ENCODE results near the gene YPEL1. TPM values are rescaled to one million over a fixed set of nuclear protein-coding genes. Genes with fewer than 3 reads are reported as not detected.
"Not testable (repeated sequence)": the region's sequence is repeated elsewhere in the genome, so short reads cannot be mapped to it uniquely, and the experiment has no call there.

The YPEL1 gene
- total RNA-seq, 1 donor from 2014 or later = 7.9 TPM

- intact Hi-C loops (cut with micrococcal nuclease) = no loop called here
Measured at GRCh38 chr22:21725956-21726649, 9.5 kb downstream of the YPEL1 start.

DNA sequence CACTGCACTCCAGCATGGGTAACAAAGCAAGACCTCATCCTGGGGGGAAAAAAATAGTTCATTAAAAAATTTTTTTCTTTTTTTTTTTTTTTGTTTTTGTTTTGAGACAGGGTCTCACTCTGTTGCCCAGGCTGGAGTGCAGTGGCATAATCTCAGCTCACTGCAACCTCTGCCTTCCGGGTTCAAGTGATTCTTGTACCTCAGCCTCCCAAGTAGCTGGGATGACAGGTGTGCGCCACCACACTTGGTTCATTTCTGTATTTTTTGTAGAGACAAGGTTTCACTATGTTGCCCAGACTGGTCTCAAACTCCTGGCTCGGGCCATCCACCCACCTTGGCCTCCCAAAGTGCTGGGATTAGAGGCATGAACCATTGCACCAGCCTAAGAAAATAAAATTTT is 11.1 kb downstream of the YPEL1 start:
- intact Hi-C loops (cut with micrococcal nuclease) = not testable (repeated sequence)

DNA sequence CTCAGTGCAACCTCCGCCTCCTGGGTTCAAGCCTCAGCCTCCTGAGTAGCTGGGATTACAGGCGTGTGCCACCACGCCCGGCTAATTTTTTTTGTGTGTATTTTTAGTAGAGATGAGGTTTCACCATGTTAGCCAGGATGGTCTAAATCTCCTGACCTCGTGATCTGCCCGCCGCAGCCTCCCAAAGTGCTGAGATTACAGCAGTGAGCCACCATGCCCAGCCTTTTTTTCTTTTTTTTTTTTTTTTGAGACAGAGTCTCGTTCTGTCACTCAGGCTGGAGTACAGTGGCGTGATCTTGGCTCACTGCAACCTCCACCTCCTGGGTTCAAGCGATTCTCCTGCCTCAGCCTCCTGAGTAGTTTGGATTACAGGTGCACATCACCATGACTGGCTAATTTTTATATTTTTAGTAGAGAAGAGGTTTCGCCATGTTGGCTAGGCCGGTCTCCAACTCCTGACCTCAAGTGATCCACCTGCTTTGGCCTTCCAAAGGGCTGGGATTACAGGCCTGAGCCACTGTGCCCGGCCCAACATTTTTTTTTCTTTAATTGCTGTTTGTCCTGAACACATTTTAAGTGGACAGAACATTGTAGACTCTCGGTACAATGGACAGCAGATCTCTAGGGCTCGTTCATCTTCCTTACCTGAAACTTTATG is 14.3 kb downstream of the YPEL1 start:
- intact Hi-C loops (cut with micrococcal nuclease) = not testable (repeated sequence)

DNA sequence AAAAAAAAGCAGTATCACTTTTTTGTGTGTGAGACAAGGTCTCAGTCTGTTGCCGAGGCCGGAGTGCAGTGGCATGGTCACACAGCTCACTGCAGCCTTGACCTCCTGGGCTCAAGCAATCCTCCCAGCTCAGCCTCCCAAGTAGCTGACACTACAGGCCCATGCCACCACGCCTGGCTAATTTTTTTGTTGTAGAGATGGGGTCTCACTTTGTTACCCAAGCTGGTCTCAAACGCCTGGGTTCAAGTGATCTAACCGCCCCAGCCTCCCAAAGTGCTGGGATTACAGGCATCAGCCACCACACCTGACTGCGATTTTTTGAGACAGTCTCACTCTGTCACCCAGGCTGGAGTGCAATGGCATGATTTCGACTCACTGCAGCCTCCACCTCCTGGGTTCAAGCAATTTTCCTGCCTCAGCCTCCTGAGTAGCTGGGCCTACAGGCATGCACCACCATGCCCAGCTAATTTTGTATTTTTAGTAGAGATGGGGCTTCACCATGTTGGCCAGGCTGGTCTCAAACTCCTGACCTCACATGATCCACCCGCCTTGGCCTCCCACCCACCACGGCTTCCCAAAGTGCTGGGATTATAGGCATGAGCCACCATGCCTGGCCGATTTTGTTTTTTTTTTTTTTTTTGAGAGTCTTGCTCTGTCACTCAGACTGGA is 15.3 kb downstream of the YPEL1 start:
- intact Hi-C loops (cut with micrococcal nuclease) = not testable (repeated sequence)

- intact Hi-C loops (cut with micrococcal nuclease) = no loop called here
Measured at GRCh38 chr22:21719024-21719423, 16.6 kb downstream of the YPEL1 start.

- intact Hi-C loops (cut with micrococcal nuclease) = no loop called here
Measured at GRCh38 chr22:21718499-21718898, 17.1 kb downstream of the YPEL1 start.

GRCh38 chr22:21716395-21717122 is 19.0 kb downstream of the YPEL1 start:
- intact Hi-C loops (cut with micrococcal nuclease) = not testable (repeated sequence)

GRCh38 chr22:21714786-21715185 is 20.8 kb downstream of the YPEL1 start:
- intact Hi-C loops (cut with micrococcal nuclease) = loop anchor here (5.0 kb wide), 1 partner anchor 153 kb away; the partner anchor contains the start of gene MAPK1

DNA sequence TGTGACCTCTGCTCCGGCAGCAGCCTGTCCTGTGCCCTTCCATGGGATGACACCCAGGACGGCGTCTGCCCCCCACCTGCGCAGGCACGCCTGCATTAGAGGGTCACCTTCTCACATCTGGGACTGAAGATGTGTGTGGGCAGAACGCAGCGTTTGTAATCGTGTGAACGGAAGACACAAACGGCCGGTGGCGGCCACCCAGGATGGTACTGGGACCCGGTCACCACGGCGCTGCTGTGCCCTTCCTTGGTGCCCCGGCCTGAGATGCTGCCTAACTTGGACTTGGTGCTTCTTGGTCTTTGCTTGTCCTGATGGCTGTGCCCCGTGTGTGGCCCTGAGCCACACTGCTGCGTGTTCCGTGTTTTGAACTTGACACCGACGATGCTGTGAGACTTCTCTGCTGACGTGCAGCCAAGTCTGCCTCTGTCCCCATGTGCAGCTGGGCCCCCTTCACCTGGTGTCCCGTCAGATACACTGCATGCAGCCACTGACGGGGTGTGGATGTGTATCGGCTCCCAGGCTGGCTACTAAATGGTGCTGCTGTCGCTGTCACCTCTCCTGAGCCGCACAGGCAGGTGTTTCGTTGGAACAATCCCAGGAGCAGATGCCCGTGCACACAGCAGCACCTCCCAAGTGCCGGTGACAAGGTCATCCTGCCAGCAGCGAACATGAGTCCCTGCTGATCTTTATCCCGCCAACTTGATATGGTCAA is 21.4 kb downstream of the YPEL1 start:
- intact Hi-C loops (cut with micrococcal nuclease) = loop anchor here (5.0 kb wide), 1 partner anchor 153 kb away; the partner anchor contains the start of gene MAPK1

- intact Hi-C loops (cut with micrococcal nuclease) = loop anchor here (1.0 to 5.0 kb wide), 4 partner anchors 21 to 239 kb away; partner anchors contain the start of genes MAPK1, PPM1F and YPEL1
Measured at GRCh38 chr22:21713428-21714058, 22.1 kb downstream of the YPEL1 start.

DNA sequence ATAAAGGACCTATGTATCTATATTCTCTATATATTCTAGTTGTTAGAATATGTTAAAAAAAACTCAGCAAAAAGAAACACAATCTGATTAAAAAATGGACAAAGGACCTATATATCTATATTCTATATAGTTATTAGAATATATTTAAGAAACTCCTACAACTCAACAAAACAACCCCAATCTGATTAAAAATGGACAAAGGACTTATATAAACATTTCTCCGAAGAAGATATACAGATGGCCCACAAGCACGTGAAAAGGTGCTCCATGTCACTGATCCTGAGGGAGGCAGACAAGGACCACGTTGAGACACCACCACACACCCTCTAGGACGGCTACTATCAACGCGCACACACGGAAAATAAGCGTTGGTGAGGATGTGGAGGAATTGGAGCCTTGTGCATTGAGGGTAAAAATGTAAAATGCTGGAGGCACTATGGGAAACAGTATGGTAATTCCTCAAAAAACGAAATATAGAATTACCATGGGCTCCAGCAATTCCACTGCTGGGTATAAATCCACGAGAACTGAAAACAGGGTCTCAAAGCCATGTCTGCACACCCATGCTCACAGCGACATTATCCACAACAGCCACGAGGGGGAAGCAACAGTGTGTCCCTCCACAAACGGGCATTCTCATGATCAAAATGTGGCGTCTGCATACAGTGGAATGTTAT is 22.7 kb downstream of the YPEL1 start:
- intact Hi-C loops (cut with micrococcal nuclease) = loop anchor here (1.0 to 5.0 kb wide), 4 partner anchors 22 to 239 kb away; partner anchors contain the start of genes MAPK1, PPM1F and YPEL1

DNA sequence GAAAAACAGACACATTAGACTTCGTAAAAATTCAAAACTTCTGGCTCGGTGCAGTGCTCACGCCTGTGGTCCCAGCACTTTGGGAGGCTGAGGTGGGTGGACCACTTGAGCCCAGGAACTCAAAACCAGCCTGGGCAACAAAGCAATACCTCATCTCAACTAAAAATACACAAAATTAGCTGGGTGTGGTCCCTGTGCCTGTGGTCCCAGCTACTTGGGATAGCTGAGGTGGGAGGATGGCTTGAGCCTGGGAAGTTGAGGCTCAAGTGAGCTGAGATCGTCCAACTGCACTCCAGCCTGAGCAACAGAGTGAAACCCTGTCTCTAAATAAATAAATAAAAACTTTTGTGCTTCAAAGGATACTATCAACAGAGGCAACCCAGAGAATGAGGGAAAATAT is 23.7 kb downstream of the YPEL1 start:
- intact Hi-C loops (cut with micrococcal nuclease) = loop anchor here (2.0 to 5.0 kb wide), 2 partner anchors 23 to 155 kb away; partner anchors contain the start of genes MAPK1 and YPEL1

- intact Hi-C loops (cut with micrococcal nuclease) = loop anchor here (5.0 kb wide), 1 partner anchor 157 kb away; the partner anchor contains the start of gene MAPK1
Measured at GRCh38 chr22:21710156-21710555, 25.4 kb downstream of the YPEL1 start.

GRCh38 chr22:21709688-21710087 is 25.9 kb downstream of the YPEL1 start:
- intact Hi-C loops (cut with micrococcal nuclease) = loop anchor here (5.0 kb wide), 1 partner anchor 158 kb away; the partner anchor contains the start of gene MAPK1

DNA sequence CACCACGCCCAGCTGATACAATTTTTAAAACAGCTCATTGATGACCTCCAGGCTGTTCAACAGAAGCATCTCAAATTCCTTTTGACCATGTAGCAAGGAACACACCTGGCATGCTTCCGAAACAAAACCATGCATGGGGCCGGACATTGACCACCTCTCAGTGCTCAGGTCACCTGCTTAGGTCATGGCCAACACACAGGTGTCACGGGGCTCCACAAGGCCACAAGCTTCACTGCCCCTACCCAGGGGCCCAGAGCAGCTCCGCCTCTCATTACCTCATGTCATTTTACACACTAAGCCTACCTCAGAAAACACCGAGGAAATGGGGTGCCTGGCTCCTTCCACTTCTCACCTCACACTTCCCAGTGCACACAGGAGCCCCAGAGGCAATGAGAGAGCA is 26.6 kb downstream of the YPEL1 start:
- intact Hi-C loops (cut with micrococcal nuclease) = no loop called here

DNA sequence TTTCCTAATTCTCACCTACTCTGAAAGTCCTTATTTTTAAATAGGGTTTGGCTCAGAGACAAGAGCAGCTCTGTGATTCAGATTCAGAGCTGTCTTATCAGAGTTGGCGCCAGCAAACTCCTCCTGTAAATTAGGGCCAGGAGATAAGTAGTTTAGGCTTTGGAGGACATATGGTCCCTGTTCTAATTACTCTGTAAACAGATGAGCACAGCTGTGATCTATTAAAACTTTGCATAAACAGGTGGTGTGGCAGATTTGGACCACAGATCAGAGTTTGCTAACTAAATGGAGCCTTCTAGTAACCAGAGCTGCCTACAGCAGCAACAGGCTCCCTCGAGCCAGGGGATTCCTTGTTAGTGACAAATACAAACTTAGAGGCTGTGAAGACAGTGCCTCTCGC is 27.9 kb downstream of the YPEL1 start:
- intact Hi-C loops (cut with micrococcal nuclease) = no loop called here

GRCh38 chr22:21703684-21704316 is 31.8 kb downstream of the YPEL1 start:
- intact Hi-C loops (cut with micrococcal nuclease) = no loop called here

- intact Hi-C loops (cut with micrococcal nuclease) = no loop called here
Measured at GRCh38 chr22:21702700-21703683, 32.6 kb downstream of the YPEL1 start.
